DND-41 (cell line): ENCODE data around the gene FAF1.

Source experiments
- CTCF ChIP-seq: IDR thresholded peaks from 2 replicates; pipeline ENCODE4 v1.5.1; 2012; ENCODE audit warnings: borderline replicate concordance, low read length, moderate library complexity, mild to moderate bottlenecking; ENCODE audit not compliant: poor library complexity, severe bottlenecking; ENCODE audit errors: extremely low read depth
- EZH2 ChIP-seq: IDR thresholded peaks from 3 replicates; pipeline ENCODE4 v1.6.1; 2012; ENCODE audit warnings: borderline replicate concordance, low read depth, mild to moderate bottlenecking, moderate library complexity, low read length, inconsistent platforms; ENCODE audit not compliant: severe bottlenecking

GRCh38 chr1:50416553-50417453 lies 543.3 kb downstream of the FAF1 start:
- TF ChIP-seq CTCF (no peak), EZH2 (no peak)
